Stimulated activated CD8-positive, alpha-beta memory T cell treated with anti-CD3 and anti-CD28 coated beads, Interleukin-12 subunit alpha, Interleukin-12 subunit beta, amount 100 ng/mL, for 4 hours (primary cell): ENCODE measurements around the gene SNX21.
"Not testable (repeated sequence)": the region's sequence is repeated elsewhere in the genome, so short reads cannot be mapped to it uniquely, and the experiment has no call there.

Source experiments
- DNase-seq: peaks from one replicate; pipeline ENCODE4 v3.0.0-alpha.2; 2020; ENCODE audit warnings: low read depth

Gene SNX21

DNA sequence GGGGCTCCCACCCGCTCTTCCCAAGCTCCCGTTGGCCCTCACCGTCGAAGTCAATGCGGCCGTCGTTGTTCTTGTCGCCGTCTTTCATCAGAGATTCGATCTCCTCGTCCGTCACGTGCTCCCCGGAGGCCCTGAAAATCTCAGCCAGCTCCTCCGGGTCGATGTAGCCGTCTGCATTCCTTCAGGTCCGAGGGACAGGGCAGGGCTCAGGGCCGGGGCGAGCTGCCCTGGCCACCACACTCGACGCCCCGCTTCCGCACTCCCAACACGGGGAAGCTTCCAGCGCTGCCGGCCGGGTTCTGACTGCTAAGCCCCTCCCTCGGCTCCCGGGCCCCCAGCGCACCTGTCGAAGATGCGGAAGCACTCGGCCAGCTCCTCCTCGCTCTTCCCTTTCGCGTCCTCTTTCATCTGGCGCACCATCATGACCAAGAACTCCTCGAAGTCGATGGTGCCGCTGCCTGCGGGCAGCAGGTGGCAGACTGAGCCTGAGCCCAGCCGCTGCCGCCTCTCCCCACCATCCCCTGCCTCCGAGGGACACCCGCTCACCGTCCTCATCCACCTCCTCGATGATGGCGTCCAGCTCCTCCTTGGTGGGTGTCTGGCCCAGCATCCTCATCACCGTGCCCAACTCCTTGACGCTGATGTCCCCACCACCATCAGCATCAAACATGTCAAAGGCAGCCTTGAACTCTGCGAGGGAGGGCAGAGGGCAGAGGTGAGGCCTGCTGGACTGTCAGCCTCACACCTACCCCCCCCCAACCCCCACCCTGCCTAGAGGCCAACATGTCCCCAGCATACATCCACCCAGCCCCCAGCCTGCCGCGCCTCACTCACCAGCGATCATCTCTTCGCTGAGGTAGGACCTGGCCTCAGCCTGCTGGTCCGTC is 9.4 kb upstream of the SNX21 start:
- DNase-seq: peak; percentile 18

DNA sequence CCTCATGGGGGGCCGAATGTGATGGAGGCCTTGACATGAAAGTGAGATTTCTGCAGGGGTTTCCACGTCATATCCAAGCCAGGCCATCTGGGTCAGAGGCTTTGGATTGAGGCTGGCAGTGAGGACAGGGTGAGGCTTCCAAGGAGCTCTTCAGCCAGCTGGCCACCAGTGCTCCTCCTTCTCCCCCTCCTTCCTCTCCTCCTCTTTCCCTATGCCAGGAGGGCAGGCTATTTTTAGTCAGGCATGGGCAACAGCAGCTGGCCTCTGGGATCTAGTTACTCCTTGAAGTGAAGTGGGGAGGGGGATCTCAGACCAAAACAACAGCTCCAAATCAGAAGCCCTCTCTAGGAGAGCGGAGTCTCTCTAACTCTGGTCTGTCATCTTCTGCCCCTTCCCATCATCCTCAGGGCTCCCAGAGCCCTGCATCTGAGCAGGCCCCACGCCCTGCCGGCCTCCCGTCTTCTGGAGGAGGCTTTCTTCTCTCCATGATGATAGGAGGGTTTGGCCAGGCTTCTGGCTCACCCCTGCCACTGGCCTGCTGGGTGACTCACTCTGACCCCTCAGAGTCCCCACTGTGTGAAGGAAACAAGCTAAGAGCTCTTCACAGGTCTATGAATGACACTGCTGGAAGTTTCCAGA is 7.1 kb upstream of the SNX21 start:
- DNase-seq: no peak

DNA sequence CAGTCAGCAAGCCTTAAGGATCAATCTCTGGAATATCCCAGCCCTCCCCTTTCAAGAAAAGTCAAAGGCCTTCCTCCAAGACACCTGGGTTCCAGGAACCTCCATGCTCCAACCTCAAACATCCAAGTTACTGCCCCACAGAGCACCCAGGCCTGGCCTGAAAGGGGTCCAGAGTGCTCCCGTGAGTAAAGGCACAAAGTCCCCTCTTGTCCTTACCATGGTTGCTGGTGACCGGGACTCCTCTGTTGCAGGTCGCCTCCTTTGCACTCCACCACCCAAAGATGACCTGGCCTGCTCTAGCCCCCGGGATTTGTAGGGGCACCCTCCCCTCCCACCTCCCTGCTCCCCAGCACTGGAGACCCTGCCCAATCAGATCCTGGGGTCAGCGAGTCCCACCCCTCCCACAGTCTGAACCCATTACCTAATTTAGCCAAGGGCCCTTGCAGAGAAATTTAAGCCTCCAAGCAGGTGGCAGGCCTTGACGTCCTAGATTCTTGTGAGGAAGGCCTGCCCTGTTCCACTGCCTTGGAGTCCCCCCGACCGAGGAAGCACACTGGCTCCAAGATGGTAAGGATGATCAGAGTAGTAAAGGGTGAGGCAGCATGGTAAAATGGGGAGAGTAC is 6.5 kb upstream of the SNX21 start, which contains the start of gene TNNC2:
Gene TNNC2, minus strand, starts transcription at position 283 of the 623 bp plus-strand sequence. Its CDS starts 64 bp downstream, at position 219.
- DNase-seq: no peak

DNA sequence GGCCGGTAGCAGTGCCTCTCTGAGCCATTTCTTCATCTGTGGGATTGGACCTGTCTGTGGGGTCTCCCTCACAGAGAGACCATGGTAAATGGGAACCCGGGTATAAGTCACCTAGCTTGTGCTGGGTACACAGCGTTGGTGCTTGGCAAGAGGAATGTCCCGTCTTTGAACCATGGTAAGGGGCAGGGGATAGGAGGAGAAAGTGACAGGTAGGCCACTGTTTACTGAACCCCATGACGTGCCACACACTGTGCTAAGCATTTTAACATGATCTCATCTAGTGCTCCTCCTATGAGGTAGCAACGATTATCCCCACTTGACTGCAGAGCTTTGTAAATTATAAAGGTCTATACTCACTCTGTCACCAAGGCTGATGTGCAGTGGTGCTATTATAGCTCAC is 5.9 kb upstream of the SNX21 start:
- no peak for DNase-seq

DNA sequence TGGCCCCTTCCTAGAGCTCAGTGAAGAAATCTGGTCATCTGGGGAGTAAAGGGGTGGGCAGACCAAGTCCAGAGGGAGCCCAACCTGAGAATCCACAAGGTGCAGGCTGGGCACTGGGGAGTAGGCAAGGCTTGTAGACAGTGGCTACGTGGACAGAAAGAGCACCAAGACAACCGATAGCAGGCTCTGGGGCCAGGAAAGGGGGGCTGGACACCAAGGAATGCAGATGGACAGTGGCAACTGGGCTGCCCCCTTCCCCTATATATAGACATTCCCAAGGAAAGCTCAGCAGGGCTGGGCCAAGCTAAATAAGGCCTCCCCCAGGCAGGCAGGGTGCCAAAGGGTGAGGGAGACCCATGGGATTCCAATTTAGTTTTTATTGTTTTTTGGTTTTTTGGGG is 5.0 kb upstream of the SNX21 start:
- DNase-seq: no peak

DNA sequence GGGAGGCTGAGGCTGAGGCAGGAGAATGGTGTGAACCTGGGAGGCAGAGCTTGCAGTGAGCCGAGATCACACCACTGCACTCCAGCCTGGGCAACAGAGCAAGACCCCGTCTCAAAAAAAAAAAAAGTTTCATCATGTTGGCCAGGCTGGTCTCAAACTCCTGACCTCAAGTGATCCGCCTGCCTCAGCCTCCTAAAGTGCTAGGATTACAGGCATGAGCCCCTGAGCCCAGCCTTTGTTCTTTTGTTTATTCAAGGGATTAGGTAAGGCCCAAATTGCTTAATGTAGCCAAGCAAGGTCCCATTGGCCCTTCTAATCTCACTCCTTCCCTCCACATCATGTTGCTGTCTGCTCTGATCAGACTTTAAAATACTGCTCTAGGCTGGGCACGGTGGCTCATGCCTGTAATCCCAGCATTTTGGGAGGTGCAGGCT is 3.9 kb upstream of the SNX21 start:
- DNase-seq: not testable (repeated sequence)

DNA sequence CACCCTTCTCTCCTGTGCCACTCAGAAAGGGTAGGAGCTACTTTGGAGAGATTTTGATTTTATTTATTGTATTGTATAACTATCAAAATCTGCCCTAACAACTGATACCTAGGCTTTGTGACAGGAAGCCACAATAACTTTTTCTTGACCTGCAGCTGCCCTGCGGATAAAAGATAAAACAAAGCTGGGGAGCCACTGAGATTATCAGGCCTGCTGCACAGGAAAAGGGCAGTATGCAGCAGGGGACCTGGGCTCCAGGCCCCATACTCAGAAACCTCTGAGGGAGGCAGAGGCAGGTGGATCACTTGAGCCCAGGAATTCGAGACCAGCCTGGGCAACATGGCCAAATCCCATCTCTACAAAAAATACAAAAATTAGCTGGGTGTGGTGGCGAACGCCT is 980 bp upstream of the SNX21 start:
- DNase-seq: no peak

DNA sequence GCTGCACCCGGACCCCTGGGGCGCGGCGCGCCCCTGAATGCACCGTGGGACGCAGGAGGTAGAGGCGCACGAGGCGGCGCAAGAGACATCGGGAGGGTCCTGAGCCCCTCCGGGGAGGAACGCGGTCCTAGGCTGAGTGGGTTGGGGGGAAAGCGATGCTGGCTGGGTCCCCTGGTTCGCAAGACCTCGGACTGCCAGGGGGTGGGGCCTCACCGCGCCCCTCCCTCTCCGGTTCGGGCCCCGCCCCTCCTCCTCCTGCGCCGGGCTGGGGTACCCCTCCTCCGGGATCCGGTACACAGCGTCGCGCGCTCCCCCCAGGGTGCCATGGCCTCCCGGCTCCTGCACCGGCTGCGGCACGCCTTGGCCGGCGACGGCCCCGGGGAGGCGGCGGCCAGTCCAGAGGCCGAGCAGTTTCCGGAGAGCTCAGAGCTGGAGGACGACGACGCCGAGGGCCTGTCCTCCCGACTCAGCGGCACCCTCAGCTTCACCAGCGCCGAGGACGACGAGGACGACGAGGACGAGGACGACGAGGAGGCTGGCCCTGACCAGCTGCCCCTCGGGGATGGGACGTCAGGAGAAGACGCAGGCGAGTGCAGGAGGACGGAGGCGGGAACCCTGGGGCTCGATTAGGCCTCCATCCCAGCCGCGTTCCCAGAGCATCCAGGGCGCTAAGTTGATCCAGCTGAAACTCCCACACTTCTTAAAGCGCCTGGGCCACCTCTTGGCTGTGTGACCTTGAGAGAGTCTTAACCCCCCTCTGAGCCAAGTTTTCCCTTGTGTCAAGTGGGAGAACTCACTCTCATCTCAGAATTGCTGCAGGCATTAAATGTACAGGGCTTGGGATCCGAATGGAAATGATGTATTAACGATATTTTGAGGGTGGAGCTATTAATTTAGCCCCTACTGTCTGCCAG is 541 bp downstream of the SNX21 start:
- DNase-seq: no peak

DNA sequence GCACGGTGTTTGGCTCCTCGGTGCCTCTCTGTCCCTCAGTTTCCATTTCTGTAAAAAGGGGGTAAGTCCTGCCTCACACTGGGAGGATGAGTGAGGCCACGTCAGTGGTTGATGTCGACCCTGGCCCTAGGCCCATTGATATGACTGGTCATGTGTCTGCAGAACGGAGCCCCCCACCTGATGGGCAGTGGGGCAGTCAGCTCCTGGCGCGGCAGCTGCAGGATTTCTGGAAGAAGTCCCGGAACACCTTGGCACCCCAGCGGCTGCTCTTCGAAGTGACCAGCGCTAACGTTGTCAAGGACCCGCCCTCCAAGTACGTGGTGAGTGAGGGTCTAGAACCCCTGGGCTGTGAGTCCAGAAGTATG is 1.2 kb downstream of the SNX21 start:
- no peak for DNase-seq

DNA sequence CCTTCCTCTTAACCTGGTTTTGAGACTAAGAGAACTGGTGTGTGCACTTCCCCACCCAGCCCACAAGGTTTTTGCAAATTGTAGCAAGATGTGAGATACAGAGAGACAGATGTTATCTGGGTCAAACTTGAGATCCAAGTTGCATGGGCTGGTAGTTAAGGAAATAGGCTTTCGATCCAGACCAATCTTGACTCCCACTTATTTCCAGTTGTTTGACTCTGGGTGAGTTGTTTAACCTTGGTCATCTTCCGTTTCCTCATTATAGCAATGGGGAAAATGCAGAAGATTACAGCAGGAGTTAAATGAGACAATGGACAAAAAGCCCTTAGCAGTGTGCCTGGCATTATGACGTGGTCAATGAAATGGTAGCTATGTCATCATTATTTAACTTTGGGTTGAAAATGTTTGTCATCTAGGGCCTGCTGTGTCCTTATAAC is 1.7 kb downstream of the SNX21 start:
- DNase-seq: no peak

DNA sequence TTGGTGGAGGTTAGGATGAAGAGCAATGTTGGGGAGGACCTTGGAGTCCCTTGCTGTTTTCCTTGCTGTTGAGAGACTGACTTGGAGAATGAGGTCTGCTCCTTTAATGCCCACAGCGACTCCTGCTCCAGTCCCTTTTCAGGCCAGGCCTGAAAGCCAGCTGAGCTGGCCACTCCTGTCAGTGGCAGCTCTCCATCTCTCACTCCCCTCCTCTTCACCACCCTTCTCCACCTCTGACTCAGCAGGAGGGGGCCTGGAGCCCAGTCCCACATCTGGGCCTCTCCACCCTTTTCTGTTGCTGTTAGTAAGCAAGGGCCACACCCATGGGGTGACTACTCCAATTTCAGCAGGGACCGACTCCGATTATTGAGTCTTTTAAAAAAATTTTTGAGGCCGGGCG is 2.2 kb downstream of the SNX21 start:
- DNase-seq: no peak

DNA sequence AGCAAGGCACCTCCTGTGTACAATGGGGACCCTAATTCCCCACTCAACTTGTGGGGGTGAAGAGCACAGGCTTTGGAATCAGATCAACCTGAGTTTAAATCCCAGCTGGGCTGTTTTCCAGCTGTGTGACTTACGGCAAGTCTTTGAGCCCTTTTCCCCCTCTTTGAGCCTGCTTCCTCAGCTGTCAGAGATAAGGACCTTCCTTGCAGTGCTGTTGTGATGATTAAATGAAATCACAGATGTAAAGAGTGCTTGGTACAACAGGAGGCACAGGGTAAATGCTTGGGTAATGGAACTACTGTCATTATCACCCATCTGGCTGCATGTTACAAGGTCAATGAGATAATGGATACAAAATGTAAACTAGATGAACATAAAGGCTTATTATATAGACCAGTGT is 3.2 kb downstream of the SNX21 start:
- DNase-seq: no peak

DNA sequence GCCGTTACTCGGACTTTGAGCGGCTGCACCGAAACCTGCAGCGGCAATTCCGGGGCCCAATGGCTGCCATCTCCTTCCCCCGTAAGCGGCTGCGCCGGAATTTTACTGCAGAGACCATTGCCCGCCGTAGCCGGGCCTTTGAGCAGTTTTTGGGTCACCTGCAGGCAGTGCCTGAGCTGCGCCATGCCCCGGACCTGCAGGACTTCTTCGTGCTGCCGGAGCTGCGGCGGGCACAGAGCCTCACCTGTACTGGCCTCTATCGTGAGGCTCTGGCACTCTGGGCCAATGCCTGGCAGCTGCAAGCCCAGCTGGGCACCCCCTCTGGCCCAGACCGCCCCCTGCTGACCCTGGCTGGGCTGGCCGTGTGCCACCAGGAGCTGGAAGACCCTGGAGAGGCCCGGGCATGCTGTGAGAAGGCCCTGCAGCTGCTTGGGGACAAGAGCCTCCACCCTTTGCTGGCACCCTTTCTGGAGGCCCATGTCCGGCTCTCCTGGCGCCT is 7.2 kb downstream of the SNX21 start:
- no peak for DNase-seq

DNA sequence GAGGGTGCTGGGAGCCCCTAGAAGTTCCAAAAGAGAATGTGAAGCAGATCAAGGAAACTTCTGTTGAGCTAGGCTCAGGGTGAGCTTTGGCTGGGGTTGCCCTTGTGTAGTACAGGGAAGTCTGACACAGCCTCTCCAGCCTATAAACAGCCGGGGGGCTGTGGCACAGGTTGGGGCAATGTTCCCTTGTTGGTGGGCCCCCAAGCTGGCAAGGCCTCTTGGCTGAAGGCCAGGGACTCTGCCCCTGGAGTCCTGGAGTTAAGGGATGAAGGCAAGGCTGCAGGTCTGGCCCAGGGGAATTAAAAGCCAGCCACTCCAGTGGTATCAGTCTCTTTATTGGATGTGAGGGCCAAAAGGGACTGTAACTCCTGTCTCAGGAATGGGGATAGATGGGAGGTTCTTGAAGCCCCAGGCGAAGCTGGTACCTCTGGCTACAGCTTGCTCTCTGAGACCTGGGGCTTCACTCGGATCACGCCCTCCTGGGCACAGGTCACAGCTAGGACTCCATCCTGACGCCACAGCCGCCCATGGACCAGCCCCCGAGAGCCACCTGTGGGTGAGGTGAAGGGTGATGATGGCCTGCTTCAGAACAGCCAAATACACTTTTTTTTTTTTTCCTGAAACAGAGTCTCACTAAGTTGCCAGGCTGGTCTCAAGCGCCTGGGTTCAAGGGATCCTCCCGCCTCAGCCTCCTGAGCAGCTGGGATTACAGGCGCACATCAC is 8.0 kb downstream of the SNX21 start:
- DNase-seq: no peak

DNA sequence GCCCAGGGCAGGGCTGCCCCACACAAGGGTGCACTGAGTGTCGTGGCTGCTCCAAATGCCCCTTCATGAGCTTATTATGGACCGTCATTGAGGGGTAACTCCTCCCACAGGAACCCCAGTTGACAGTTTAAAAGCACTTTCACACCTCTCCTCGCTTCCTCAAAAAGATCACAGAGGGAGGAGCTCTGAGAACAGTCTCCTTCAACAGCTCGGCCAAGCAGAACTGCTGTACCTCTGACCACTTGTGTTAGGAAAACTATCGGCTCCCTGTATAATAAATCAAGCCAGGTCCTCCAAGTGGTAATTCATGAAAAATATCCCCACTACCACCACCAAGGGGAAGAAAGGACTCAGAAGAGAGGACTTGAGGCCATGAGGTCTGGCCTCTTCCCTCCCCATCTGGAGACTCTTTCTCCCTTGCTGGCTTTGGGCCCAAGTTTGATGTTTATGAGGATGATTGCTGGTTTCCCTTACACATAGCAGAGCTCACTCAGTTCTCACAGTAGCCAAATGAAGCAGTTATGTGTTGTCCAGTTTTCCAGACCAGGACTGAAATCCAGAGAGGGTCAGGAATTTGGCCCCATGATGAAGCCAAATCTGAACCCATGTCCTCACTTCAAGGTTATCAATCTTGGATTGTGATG is 8.7 kb downstream of the SNX21 start:
- no peak for DNase-seq

DNA sequence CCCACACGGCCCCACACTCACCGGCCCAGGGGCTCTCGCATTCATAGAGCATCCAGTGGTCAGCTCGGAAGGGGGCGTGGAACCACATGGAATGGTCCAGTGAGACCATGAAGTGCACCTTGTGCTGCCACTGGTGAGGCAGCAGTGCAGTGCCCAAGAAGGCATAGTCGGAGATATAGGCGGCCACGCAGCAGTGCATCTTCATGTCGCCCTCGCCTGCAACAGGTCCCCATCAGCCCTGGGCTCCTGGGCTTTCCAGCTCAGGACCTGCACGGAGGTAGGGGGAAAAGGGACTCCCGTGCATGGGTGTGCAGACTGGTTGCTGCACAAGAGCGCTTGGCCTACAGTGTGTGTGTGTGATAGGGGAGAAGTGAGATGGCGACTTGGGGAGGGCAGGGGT is 9.9 kb downstream of the SNX21 start:
- no peak for DNase-seq

DNA sequence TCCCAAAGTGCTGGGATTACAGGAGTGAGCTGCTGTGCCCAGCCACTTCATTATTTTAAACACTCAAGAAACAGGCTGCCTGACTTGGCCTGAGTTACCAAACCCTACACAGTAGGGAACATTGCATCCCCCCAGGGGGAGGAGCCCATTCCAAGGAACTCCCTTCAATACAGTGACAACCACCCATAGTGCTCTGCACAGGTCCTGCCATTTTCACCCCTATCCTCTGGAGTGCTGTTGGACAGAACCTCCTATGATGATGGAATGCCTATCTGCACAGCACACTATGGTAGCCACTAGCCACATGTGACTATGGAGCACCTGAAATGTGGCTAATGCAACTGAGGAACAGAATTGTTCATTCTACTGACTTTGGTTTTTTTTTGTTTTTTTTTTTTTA is 11.9 kb downstream of the SNX21 start:
- no peak for DNase-seq

DNA sequence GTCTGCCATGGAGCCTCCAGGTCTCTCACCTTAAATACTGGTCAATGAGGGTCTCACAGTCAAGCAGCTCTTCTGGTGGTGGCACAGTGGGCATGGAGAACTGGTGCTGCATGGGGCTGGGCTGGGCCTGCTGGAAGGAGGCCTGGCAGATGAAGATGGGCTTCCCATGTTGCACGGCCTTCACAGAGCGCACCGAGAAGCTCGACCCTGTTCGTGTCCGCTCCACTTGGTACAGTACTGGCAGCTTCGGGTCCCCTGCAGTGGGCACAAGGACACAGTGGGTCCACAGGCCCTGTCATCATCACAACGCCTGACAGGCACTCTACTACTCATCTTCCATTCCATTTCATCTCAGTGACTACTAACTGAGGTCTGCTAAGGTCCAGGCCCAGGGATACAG is 14.8 kb downstream of the SNX21 start:
- no peak for DNase-seq

DNA sequence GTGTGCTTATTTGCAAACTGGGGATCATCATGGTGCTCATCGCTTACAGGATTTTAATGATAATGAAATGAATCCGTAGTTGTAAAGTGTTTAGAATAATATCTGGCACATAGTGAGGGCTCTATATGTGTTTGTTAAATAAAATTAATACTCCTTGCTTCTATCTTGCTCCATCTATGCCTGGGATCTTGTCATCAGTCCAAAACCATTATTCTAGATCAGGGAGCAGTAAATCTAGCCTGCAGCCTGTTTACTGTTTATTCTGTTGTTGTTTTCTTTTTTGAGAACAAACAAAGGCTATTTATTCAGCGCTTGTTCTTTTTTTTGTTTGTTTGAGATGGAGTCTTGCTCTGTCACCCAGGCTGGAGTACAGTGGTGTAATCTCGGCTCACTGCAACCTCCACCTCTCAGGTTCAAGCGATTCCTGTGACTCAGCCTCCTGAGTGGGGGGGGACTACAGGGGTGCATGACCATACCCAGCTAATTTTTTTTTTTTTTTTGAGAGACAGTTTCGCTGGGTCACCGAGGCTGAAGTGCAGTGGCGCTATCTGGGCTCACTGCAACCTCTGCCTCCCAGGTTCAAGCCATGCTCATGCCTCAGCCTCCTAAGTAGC is 15.5 kb downstream of the SNX21 start:
- DNase-seq: no peak

DNA sequence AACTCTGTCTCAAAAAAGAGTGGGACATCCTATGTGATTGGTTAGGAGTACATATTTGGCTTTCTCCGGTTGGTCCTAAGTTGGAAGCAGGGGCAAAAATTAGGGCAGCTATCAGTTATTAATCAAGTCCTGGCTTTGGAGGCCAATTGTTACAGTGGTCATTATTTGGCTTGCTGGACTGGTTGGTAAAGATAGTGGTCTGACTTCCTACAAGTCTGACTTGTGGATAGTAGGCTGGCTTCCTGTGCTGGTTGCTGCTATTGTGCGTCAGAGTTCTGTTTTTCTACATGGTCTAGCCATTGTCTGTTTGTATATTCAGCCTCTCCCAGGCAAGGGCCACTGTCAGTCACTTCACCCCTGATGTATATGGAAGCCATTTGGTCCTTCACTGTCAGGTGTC is 16.6 kb downstream of the SNX21 start:
- DNase-seq: no peak
